Stomach smooth muscle (tissue), 2 donors: ENCODE measurements around the gene RFNG.

ENCODE experiments used
- H3K27ac ChIP-seq: one replicate; pipeline ENCODE4 v1.7.0; 2013; ENCODE audit warnings: mild to moderate bottlenecking, low read length, inconsistent platforms
- H3K27me3 ChIP-seq, 2 donors: one replicate each; pipeline ENCODE4 v1.7.0; 2013; ENCODE audit warnings: low read length in 2 of 2; ENCODE audit not compliant: insufficient read depth in 2 of 2, control insufficient read depth in 1 of 2
- H3K36me3 ChIP-seq, 2 donors: one replicate each; pipeline ENCODE4 v1.7.0; 2013; ENCODE audit warnings: low read length in 2 of 2; ENCODE audit not compliant: control insufficient read depth in 2 of 2, insufficient read depth in 2 of 2
- H3K4me1 ChIP-seq: one replicate; pipeline ENCODE4 v1.7.0; 2013; ENCODE audit warnings: low read length; ENCODE audit not compliant: control insufficient read depth, insufficient read depth
- H3K4me3 ChIP-seq, 2 donors: one replicate each; pipeline ENCODE4 v1.7.0; 2013; ENCODE audit warnings: low read length in 2 of 2
- H3K9ac ChIP-seq, 2 donors: one replicate each; pipeline ENCODE4 v1.7.0; 2013; ENCODE audit warnings: low read length in 2 of 2, mild to moderate bottlenecking in 1 of 2
- H3K9me3 ChIP-seq, 2 donors: one replicate each; pipeline ENCODE4 v1.7.0; 2013; ENCODE audit warnings: low read length in 2 of 2; ENCODE audit not compliant: control insufficient read depth in 2 of 2
- donor health status: healthy.
- donor health status: Pancreatic carcinoma.

Gene RFNG

DNA sequence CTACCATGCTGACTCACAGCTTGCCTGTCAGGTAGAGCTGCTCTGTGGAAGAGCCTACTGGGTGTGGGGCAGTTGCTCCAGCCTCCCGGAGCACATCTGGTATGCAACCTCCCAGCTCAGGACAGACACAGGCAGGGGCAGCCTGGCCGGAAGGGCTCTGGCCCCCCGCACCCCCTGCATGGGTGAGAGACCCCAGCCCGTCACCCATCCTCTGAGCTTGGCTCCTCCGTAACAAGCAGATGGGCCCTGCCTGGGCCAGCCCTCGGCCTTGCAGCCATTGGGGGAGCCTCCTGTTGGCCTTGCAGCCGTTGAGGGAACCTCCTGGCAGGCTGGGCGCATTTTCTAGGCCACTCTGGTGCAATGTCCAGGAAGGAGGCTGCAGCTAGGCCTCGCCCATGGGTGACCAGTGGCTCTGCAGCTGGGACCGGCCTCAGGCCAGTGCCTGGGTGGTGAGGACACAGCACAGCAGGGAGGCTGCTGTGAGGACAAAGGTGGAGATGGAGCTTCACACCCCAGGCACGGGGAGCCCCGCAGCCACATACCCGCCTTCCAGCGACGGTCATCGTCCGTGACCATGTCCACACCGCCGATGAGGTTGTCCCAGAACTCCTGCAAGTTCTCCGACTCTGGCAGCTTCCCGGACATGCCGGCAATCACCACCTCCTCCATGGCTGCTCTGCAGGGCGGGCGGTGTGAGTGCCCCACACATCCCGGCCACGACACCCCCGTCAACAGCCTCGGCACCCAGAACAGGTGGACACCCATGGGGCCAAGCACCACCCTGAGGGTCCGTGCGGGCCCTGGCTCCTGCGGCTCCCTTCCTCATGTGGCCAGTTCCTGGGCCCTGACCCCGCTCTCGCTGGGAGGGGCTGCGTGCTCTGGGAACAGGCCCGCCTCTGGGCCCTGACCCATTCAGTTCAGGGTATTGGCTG is 44.4 kb upstream of the RFNG start:
- Histone ChIP-seq H3K4me1 (peaks cover 29% of the 10 kb centered on the region), H3K4me3 (peak overlapping the region in 1 of 2 donors; percentile 76), H3K36me3 (peaks cover 14 to 15% of the 10 kb centered on the region in 2 donors), H3K9me3 (no peaks in the 10 kb centered on the region), H3K9ac (peak overlapping the region in 1 of 2 donors; percentile 76), H3K27ac (no peak overlapping the region), H3K27me3 (no peaks in the 10 kb centered on the region)

DNA sequence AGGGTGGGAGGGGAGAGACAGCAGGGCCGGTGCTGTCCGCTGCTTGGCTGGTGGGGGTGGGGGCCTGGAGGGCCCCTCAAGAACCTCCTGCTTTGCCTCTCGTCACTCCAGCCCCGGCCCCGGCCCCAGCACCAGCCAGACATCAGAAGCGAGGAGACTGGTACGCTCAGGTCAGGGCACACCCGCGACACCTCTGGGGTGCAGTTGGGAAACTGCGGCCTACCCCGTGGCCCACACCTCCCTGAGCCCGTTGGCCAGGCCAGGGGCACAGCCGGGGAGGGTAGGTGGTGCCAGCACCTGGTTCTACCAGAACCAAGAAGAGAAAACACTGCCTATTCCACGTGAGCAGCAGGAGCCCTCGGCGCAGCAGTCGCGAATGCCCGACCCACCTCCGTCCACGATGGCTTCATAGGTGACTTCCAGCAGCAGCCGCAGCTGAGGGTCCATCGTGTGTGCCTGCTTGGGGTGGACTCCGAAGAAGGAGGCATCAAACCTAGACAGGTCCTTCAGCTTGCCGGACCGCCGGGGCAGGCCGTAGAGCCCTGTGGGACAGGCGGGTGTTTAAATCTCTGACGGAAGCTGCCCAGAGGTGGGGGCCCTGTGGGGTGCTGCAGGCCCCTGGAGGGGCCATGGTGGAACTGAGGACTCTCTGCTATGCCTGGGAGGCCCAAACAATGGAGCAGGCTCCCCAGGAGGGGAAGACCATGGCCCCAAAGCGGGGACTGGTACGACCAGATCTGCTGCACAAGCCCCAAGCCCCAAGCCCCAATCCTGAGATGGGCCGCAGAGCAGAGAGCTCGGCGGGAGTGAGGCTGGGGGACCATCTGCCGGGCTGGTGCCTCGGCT is 43.5 kb upstream of the RFNG start:
- no peak overlapping the region for H3K27ac ChIP-seq
- H3K4me1 ChIP-seq = peaks cover 28% of the 10 kb centered on the region
- no peaks in the 10 kb centered on the region for H3K27me3 ChIP-seq
- H3K9me3 ChIP-seq = no peaks in the 10 kb centered on the region
- no peak overlapping the region for H3K9ac ChIP-seq
- H3K36me3 ChIP-seq = peaks cover 19 to 21% of the 10 kb centered on the region in 2 donors
- no peak overlapping the region for H3K4me3 ChIP-seq

DNA sequence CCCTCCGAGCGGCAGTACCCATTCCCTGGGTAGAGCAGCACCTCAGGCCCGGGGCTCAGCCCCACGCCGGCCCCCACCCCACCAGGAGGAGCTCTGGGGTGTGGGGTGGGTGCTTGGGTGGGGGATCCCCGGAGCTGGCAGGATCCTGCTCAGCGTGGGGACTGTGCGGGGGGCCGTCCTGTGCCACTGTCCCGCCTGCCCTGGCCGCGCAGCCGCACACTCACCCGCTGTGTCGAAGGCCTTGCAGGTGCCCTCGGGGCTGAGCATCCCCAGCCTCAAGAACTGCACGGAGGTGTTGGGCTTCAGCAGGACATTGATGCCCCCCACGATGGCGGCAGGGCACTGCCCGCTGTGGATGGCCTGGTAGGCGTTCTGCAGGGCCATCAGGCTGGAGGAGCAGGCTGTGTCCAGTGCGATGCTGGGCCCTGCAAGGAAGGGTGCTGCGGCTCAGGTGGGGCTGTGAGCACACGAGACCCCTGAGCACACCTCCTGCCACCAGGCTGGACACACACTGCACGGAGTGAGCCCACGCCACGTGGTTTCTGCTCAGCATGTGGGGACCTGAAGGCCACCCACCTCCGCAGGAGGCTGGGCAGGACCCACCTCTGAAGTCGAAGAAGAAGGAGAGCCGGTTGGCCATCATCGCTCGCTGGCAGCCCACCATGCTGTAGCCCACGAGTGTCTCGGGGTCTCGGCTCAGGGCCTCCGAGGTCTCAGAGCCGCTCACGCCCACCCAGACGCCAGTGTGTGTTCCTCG is 41.6 kb upstream of the RFNG start:
- Histone ChIP-seq H3K4me1 (peaks cover 16% of the 10 kb centered on the region), H3K36me3 (peaks cover 29 to 31% of the 10 kb centered on the region in 2 donors), H3K9ac (no peak overlapping the region), H3K9me3 (no peaks in the 10 kb centered on the region), H3K27me3 (no peaks in the 10 kb centered on the region), H3K4me3 (no peak overlapping the region), H3K27ac (no peak overlapping the region)

DNA sequence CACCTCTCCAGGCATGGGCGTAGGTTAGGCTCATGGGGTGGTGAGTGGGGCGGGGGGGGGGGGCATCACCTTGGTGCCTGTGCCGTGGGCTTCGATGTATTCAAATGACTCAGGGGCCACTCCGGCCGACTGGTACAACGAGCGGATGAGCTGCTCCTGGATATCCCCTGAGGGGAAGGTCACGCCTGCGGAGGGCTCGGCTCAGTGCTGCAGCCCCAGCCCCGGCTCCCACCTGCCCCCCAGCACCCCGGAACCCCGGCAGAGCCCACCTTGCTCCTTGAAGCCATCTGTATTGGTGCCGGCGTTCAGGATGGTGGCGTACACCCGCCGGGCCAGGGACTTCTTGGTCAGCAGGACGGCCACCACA is 41.0 kb upstream of the RFNG start:
- peaks cover 32 to 35% of the 10 kb centered on the region in 2 donors for H3K36me3 ChIP-seq
- H3K4me3 ChIP-seq = no peak overlapping the region
- no peaks in the 10 kb centered on the region for H3K9me3 ChIP-seq
- H3K27ac ChIP-seq = no peak overlapping the region
- H3K4me1 ChIP-seq = peaks cover 15% of the 10 kb centered on the region
- H3K9ac ChIP-seq = no peak overlapping the region
- no peaks in the 10 kb centered on the region for H3K27me3 ChIP-seq

DNA sequence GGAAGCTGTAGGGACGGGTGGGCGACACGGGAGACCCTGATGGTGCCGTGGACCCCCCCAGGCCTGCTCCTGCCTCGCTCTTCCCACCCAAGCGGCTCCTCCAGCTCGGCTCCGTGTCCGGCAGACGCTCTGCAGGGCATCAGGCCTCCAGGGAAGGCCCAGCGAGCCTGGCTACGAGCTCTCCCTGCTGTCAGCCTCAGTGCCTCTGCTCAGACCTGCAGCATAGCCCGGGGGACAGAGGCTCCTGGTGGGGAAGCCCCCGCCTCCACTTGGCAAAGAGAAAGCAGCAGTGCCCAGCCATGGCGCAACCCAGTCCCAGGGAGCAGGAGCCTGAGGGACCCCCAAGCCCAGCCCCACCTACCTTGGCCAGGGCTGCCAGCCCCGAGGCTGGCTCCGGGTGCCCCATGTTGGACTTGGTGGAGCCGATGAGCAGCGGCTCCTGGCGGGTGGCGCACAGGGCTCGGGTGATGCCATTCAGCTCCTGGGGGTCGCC is 40.5 kb upstream of the RFNG start:
- Histone ChIP-seq H3K9me3 (no peaks in the 10 kb centered on the region), H3K27ac (no peak overlapping the region), H3K9ac (no peak overlapping the region), H3K27me3 (no peaks in the 10 kb centered on the region), H3K4me3 (no peak overlapping the region), H3K4me1 (peaks cover 10% of the 10 kb centered on the region), H3K36me3 (peaks cover 35 to 38% of the 10 kb centered on the region in 2 donors)

DNA sequence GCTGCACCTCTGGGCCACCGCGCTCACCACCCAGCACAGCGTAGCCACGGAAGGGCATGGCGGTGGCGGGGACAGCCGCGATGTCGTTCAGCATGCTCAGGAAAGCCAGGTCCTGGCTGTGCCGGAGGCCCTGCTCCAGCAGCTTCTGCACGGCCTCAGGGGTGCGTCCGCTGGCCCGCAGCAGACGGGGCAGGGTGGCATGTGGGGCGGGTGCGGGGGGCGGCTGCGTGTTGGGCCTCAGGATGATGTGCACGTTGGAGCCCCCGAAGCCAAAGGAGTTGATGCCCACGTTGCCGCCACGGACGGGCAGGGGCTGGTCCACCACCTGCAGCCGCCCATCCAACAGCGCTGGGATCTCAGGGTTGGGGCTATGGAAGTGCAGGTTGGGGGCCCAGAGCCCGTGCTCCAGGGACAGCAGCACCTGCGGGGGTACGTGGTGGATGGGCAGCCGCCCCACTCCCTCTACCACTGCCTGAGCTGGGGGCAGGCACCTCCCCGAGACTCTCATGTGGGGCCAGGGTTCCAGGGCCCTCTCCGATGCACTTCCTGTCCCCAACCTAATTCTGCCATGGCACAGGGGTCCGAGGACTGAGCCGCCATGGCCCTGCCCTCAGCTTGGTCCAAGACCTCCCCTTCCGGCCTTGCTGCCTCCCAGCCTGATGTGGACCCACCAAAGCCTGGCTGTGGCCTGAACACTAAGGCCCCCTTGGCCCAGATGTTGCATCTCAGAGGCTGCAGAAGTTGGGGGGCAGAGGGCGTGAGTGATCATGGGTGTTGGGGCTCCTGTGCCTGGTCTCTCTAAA is 39.9 kb upstream of the RFNG start:
- H3K9ac ChIP-seq = no peak overlapping the region
- no peak overlapping the region for H3K27ac ChIP-seq
- no peaks in the 10 kb centered on the region for H3K9me3 ChIP-seq
- no peak overlapping the region for H3K4me3 ChIP-seq
- peaks cover 3% of the 10 kb centered on the region for H3K4me1 ChIP-seq
- H3K36me3 ChIP-seq = peaks cover 35 to 40% of the 10 kb centered on the region in 2 donors
- no peaks in the 10 kb centered on the region for H3K27me3 ChIP-seq

DNA sequence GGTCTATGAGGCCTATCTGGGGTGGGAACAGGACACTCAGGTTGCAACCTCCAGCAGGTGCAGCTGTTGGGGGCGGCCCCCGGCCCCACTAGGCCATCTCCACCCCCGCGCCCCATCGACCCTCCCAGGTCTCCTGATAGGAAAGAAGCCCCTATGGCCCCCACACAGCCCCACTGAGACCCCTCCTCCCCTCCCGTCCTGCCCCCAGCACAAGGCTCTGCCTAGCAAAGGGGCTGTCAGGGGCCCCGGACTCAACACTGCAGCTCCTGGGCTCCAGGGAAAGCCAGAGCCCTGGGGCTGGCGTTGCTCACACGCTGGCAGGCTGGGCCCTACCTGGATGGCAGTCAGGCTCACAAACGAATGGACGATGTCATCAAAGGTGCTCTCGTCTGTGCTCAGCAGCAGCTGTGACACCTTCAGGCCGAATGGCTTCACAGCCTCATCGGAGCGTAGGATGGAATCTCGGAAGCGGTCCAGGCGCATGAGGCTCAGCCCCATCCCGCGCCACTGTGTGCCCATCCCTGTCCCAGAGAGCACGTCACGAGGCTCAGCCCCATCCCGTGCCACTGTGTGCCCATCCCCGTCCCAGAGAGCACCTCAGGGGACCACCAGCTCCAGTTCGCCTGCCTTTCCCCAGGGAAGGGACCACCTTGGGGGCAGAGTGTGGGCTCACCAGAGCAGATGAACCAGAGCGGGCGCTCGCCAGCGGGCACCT is 39.1 kb upstream of the RFNG start:
- H3K36me3 ChIP-seq = peaks cover 40 to 44% of the 10 kb centered on the region in 2 donors

DNA sequence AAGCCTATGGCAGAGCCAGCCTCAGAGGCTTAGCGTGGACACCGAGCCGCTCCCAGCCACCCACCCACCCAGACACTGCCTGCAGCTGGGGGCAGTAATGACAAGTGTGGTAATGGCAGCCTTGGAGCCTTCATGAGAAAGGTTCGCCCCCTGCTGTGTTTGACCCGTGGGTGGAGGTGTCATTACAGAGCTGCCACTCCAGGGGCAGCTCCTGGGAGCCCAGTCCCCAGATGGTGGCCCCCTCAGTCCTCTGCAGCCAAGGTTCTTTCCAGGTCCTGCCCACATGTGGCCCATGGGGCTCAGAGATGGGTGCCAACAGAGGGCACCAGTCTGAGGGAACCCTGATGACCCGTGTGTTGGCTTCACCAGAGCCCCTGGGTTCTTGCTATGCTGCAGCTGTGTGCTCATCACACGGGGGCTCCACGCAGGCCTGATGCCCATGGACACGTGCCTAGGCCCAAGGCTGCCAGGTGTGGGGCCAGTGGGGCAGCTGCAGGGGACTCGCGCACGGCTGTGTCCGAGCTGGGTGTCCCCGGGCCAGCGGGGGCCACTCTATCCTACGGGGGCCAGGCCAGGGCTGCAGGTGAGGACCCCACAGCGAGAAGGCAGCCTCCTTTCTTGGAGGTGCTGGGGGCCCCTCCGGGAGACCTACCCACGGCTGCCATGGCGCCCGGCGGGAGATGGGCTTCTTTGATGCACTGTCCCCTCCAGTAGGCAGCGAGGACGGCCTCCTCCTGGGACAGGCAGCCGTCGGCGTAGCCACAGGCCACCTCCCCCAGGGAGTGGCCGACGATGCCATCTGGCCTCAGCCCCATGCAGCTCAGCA is 38.3 kb upstream of the RFNG start:
- Histone ChIP-seq H3K9me3 (no peaks in the 10 kb centered on the region), H3K36me3 (peaks cover 37 to 44% of the 10 kb centered on the region in 2 donors), H3K27ac (no peak overlapping the region), H3K27me3 (no peaks in the 10 kb centered on the region), H3K9ac (no peak overlapping the region), H3K4me3 (no peak overlapping the region), H3K4me1 (no peaks in the 10 kb centered on the region)

More for the DNA sequence above, 39.1 kb upstream of the RFNG start:
- no peaks in the 10 kb centered on the region for H3K27me3 ChIP-seq
- H3K4me3 ChIP-seq = no peak overlapping the region
- no peak overlapping the region for H3K27ac ChIP-seq
- H3K9ac ChIP-seq = no peak overlapping the region
- H3K9me3 ChIP-seq = no peaks in the 10 kb centered on the region
- H3K4me1 ChIP-seq = no peaks in the 10 kb centered on the region
